HepG2 (cell line): ENCODE data around the gene PSD. TPM values are rescaled to one million over a fixed set of nuclear protein-coding genes. Genes with fewer than 3 reads are reported as not detected.

Experiments
- AGO2 ChIP-seq: fragments of 200-400 bp; formaldehyde crosslinking; optimal IDR thresholded peaks from 2 replicates; pipeline ENCODE3; 2017; ENCODE audit warnings: mild to moderate bottlenecking, low read depth, low read length, moderate library complexity
- ATAD3A ChIP-seq: sonication (generic); formaldehyde crosslinking; IDR thresholded peaks from 2 replicates; pipeline ENCODE4 v1.4.0; 2020; ENCODE audit warnings: missing genetic modification reagents
- CTCF ChIP-seq: sonication (generic); formaldehyde crosslinking; IDR thresholded peaks from 2 replicates; pipeline ENCODE4 v1.5.0; 2020; ENCODE audit warnings: mild to moderate bottlenecking, missing genetic modification reagents, moderate library complexity
- ELF4 ChIP-seq: sonication (generic); formaldehyde crosslinking; IDR thresholded peaks from 2 replicates; pipeline ENCODE4 v1.5.0; 2020; ENCODE audit warnings: missing genetic modification reagents, mild to moderate bottlenecking, moderate library complexity, borderline replicate concordance
- FOSL2 ChIP-seq: sonication (generic); formaldehyde crosslinking; IDR thresholded peaks from 2 replicates; pipeline ENCODE4 v1.4.0; 2020; ENCODE audit warnings: missing genetic modification reagents
- FOXO1 ChIP-seq: sonication (generic); formaldehyde crosslinking; IDR thresholded peaks from 2 replicates; pipeline ENCODE4 v1.4.0; 2020; ENCODE audit warnings: missing genetic modification reagents
- MED1 ChIP-seq: sonication (generic); formaldehyde crosslinking; IDR thresholded peaks from 2 replicates; pipeline ENCODE4 v1.4.0; 2020; ENCODE audit warnings: missing genetic modification reagents
- MXD4 ChIP-seq: IDR thresholded peaks from 2 replicates; pipeline ENCODE4 v1.6.1; 2016; ENCODE audit warnings: mild to moderate bottlenecking, missing biosample characterization, missing genetic modification reagents
- PHF5A ChIP-seq: IDR thresholded peaks from one replicate; pipeline ENCODE4 v1.6.1; 2018; ENCODE audit warnings: low read depth, missing genetic modification reagents; ENCODE audit not compliant: unreplicated experiment
- PRDM15 ChIP-seq: sonication (generic); formaldehyde crosslinking; IDR thresholded peaks from 2 replicates; pipeline ENCODE4 v1.4.0; 2020; ENCODE audit warnings: missing genetic modification reagents
- PRMT3 ChIP-seq: sonication (generic); formaldehyde crosslinking; IDR thresholded peaks from 2 replicates; pipeline ENCODE4 v1.8.1; 2022; ENCODE audit warnings: low read depth, mild to moderate bottlenecking, moderate library complexity, missing genetic modification reagents, borderline replicate concordance
- RFX3 ChIP-seq: IDR thresholded peaks from 2 replicates; pipeline ENCODE4 v1.6.1; 2016; ENCODE audit warnings: missing biosample characterization, missing genetic modification reagents
- STAT5B ChIP-seq: sonication (generic); formaldehyde crosslinking; IDR thresholded peaks from 2 replicates; pipeline ENCODE4 v1.4.0; 2020; ENCODE audit warnings: missing genetic modification reagents
- XRCC5 ChIP-seq: fragments of 200-400 bp; formaldehyde crosslinking; optimal IDR thresholded peaks from 2 replicates; pipeline ENCODE3; 2017; ENCODE audit warnings: mild to moderate bottlenecking, low read length
- ZBTB25 ChIP-seq: IDR thresholded peaks from 2 replicates; pipeline ENCODE4 v1.6.1; 2018; ENCODE audit warnings: missing genetic modification reagents
- ZBTB42 ChIP-seq: sonication (generic); formaldehyde crosslinking; IDR thresholded peaks from 2 replicates; pipeline ENCODE4 v1.5.0; 2020; ENCODE audit warnings: mild to moderate bottlenecking, missing genetic modification reagents
- ZFP36L1 ChIP-seq: sonication (generic); formaldehyde crosslinking; IDR thresholded peaks from 2 replicates; pipeline ENCODE4 v1.8.0; 2022; ENCODE audit warnings: mild to moderate bottlenecking, missing genetic modification reagents, moderate library complexity
- ZNF432 ChIP-seq: sonication (generic); formaldehyde crosslinking; IDR thresholded peaks from 2 replicates; pipeline ENCODE4 v1.5.0; 2020; ENCODE audit warnings: missing genetic modification reagents, mild to moderate bottlenecking, borderline replicate concordance
- ZNF446 ChIP-seq: sonication (generic); formaldehyde crosslinking; IDR thresholded peaks from 2 replicates; pipeline ENCODE4 v1.5.0; 2020; ENCODE audit warnings: mild to moderate bottlenecking, missing genetic modification reagents
- ZNF530 ChIP-seq: sonication (generic); formaldehyde crosslinking; IDR thresholded peaks from 2 replicates; pipeline ENCODE4 v1.5.0; 2020; ENCODE audit warnings: low read depth, mild to moderate bottlenecking, missing genetic modification reagents
- ZNF660 ChIP-seq: sonication (generic); formaldehyde crosslinking; IDR thresholded peaks from 2 replicates; pipeline ENCODE4 v1.5.1; 2020; ENCODE audit warnings: mild to moderate bottlenecking, low read depth, missing genetic modification reagents, borderline replicate concordance
- ZNF704 ChIP-seq: sonication (generic); formaldehyde crosslinking; IDR thresholded peaks from 2 replicates; pipeline ENCODE4 v1.8.1; 2023; ENCODE audit warnings: mild to moderate bottlenecking, inconsistent platforms, moderate library complexity, missing genetic modification reagents, borderline replicate concordance
- polyA plus RNA-seq, 8 experiments: library from polyadenylated mRNA; depleted of rRNA in 3 of 8; stranded (reverse) in 7 of 8; unstranded in 1 of 8; fragments of >200 nt; fragmentation: Illumina TruSeq in 4 of 8; extraction: Trizol in 4 of 8; gene quantifications; 2 replicates each; pipeline versions ENCODE4 v1.2.1 to v1.2.3, GENCODE V29; 2011 to 2016; ENCODE audit warnings: low read depth in 4 of 8, missing spikeins in 1 of 8, mixed read lengths in 1 of 8; ENCODE audit not compliant: insufficient read depth in 1 of 8
- total RNA-seq, 5 experiments: library from RNA; depleted of rRNA; stranded (reverse); fragments of >200 nt; fragmentation: Illumina TruSeq; extraction: Trizol; gene quantifications; 2 replicates each; pipeline ENCODE4 v1.2.3, GENCODE V29; 2016; ENCODE audit warnings: low read depth in 1 of 5

PSD gene
- total and polyA plus RNA-seq, 2 of the 13 experiments (the other 11 are each of a cell fraction or from before 2014, with no cell fraction given) = 0.35 to 0.58 TPM

GRCh38 chr10:102450374-102451104, 32.0 kb upstream of the PSD start (continued):
- TF ChIP-seq PRDM15 (CRISPR knock-in tag) (no peak; the same call in 1 of the 2 replicates), FOSL2 (CRISPR knock-in tag) (0 out of 2 replicates have a peak, but pooled peaks have one; percentile 4), ZBTB42 (CRISPR knock-in tag) (no peak), ELF4 (CRISPR knock-in tag) (no peak), ZNF530 (CRISPR knock-in tag) (0 out of 2 replicates have a peak, but pooled peaks have one; percentile 67), PRMT3 (CRISPR knock-in tag) (peak; percentile 82; the same call in 1 of the 2 replicates), ZBTB25 (no peak), ZNF432 (no peak), MED1 (0 out of 2 replicates have a peak, but pooled peaks have one; percentile 30), STAT5B (CRISPR knock-in tag) (no peak), ZFP36L1 (no peak), MXD4 (CRISPR knock-in tag) (peak; percentile 65; the same call in 1 of the 2 replicates), FOXO1 (0 out of 2 replicates have a peak, but pooled peaks have one; percentile 46), ZNF446 (CRISPR knock-in tag) (no peak), ZNF660 (CRISPR knock-in tag) (no peak), CTCF (CRISPR knock-in tag) (no peak; the same call in 1 of the 2 replicates), ATAD3A (CRISPR knock-in tag) (0 out of 2 replicates have a peak, but pooled peaks have one; percentile 33), AGO2 (peak; percentile 52), RFX3 (CRISPR knock-in tag) (no peak), XRCC5 (no peak), ZNF704 (CRISPR knock-in tag) (no peak; the same call in 1 of the 2 replicates), PHF5A (CRISPR knock-in tag) (no peak)
